Measurements from ENCODE around the gene SLAMF8. TPM values are rescaled to one million over a fixed set of nuclear protein-coding genes. Genes with fewer than 3 reads are reported as not detected.

Gene SLAMF8
- not detected for polyA plus RNA-seq (2012; ENCODE audit: missing spikeins)

DNA sequence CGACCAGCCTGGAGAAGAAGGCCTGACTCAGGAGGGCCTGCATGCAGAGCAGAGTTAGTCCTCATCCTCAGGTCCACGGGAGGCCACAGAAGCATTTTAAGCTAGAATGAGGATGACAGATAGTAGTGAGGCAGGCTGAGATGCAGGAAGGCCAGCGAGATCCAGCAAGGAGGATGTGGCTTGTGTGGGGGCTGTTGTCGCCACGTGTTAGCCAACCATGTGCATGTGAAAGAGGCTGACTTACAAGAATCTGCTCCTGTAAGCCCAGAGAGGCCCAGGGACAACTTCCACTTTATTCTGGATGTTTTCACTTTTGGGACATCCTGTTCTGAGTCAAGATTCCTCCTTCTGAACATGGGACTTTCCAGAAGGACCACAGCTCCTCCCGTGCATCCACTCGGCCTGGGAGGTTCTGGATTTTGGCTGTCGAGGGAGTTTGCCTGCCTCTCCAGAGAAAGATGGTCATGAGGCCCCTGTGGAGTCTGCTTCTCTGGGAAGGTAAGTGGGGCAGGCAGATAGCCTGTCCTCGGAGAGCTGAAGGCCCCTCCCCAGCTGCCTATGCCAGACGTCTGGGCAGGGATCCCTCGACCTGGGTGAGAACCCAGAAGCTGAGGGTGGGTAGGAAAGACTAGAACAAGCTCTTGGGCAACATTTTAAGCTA, at the start of gene SLAMF8:
SLAMF8 (plus strand) TSS at position 433 of the 661 bp plus-strand sequence; CDS start at position 459, 26 bp downstream.
- no peak for FAIRE-seq
- no peak for DNase-seq (ENCODE audit: insufficient read length)
- TF ChIP-seq TAF1 (IDR thresholded peaks at IDR 0.05; ENCODE audit: borderline replicate concordance, low read depth, low read length) (no peak), POLR2A (IDR thresholded peaks at IDR 0.05; ENCODE audit: low read depth, low read length) (no peak), POLR2AphosphoS5 (IDR thresholded peaks at IDR 0.05; ENCODE audit: low read depth, low read length) (no peak)

DNA sequence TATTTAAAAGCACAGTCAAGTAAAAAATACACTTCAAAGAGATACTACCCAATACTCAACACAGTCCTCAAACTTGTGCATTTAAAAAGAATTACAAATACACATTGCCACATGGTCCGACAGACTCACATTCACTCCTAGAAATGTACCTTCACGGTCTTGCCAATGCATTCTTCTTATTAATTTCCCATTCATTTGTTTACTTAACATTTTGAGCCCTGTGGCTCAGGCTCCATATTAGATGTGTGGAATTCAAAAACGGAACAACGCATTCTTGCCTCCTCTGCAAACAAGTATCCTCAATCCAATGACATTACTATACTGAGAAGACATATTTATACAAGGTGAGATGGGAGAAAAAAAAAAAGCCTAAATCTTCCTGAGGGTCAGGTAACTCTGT, 48.4 kb upstream of the SLAMF8 start:
- DNase-seq (ENCODE audit: insufficient read length) (no peak), FAIRE-seq (no peak)
- no peak for TF ChIP-seq TAF1 (IDR thresholded peaks at IDR 0.05; ENCODE audit: borderline replicate concordance, low read depth, low read length)

DNA sequence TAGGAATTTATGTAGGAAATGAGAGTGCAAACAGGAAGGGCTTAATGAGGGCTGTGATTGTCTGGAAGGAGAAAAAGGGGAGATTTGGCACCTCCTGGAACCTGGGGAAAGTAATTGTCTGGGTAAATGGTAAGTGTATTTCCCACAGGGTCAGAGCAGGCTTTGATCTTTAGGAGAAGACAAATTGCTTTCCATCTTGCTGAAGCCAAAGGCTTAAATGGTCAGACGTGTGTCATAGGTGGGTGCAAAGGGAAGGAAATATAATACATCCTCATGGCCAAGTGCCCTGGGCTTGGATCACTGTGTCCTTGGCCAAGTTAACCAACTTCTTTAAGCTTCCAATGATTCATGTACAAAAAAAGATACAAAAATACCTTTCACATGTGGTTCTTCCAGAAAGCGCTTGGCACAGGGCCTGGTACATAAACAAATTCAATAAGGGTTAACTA, 47.2 kb upstream of the SLAMF8 start:
- no peak for FAIRE-seq
- TF ChIP-seq POLR2A (IDR thresholded peaks at IDR 0.05; ENCODE audit: low read depth, low read length) (no peak), TAF1 (IDR thresholded peaks at IDR 0.05; ENCODE audit: borderline replicate concordance, low read depth, low read length) (no peak)
- DNase-seq (ENCODE audit: insufficient read length) = no peak

GRCh38 chr1:159780583-159781582, 45.8 kb upstream of the SLAMF8 start, which contains the start of gene DUSP23:
TSS of gene DUSP23 (plus strand) at chr1:159780962. CDS start at chr1:159781101, 139 bp downstream.
- FAIRE-seq = peak; percentile 93
- peak; percentile 91 for DNase-seq (ENCODE audit: insufficient read length)
- no peak for TF ChIP-seq TAF1 (IDR thresholded peaks at IDR 0.05; ENCODE audit: borderline replicate concordance, low read depth, low read length)

DNA sequence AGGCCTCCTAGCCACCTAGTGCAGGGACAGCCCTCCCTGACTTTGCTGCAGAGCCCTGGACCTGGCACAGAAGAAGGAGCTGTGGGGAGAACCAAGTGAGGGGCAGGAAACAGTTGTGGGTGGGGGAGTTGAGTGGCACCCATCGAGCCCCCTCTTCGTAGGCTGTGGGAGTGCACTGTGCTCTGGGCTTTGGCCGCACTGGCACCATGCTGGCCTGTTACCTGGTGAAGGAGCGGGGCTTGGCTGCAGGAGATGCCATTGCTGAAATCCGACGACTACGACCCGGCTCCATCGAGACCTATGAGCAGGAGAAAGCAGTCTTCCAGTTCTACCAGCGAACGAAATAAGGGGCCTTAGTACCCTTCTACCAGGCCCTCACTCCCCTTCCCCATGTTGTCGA, 44.7 kb upstream of the SLAMF8 start:
- FAIRE-seq (no peak), DNase-seq (ENCODE audit: insufficient read length) (no peak)
- TF ChIP-seq TAF1 (IDR thresholded peaks at IDR 0.05; ENCODE audit: borderline replicate concordance, low read depth, low read length) (no peak), POLR2AphosphoS5 (IDR thresholded peaks at IDR 0.05; ENCODE audit: low read depth, low read length) (no peak), POLR2A (IDR thresholded peaks at IDR 0.05; ENCODE audit: low read depth, low read length) (no peak)

GRCh38 chr1:159783724-159784123, 42.9 kb upstream of the SLAMF8 start:
- DNase-seq (ENCODE audit: insufficient read length) (no peak), FAIRE-seq (no peak)
- TF ChIP-seq TAF1 (IDR thresholded peaks at IDR 0.05; ENCODE audit: borderline replicate concordance, low read depth, low read length) = no peak

- no peak for TF ChIP-seq POLR2AphosphoS5 (IDR thresholded peaks at IDR 0.05; ENCODE audit: low read depth, low read length)
- no peak for TF ChIP-seq POLR2A (IDR thresholded peaks at IDR 0.05; ENCODE audit: low read depth, low read length)
- no peak for TF ChIP-seq TAF1 (IDR thresholded peaks at IDR 0.05; ENCODE audit: borderline replicate concordance, low read depth, low read length)
- FAIRE-seq = no peak
- DNase-seq (ENCODE audit: insufficient read length) = no peak
These were observed 40.2 kb upstream of the SLAMF8 start for GRCh38 chr1:159786465-159786864.

- FAIRE-seq (no peak), DNase-seq (ENCODE audit: insufficient read length) (no peak)
- TF ChIP-seq TAF1 (IDR thresholded peaks at IDR 0.05; ENCODE audit: borderline replicate concordance, low read depth, low read length) (no peak), POLR2AphosphoS5 (IDR thresholded peaks at IDR 0.05; ENCODE audit: low read depth, low read length) (no peak)
These were observed 39.7 kb upstream of the SLAMF8 start for GRCh38 chr1:159786966-159787365.

GRCh38 chr1:159790237-159790917, 36.3 kb upstream of the SLAMF8 start:
- FAIRE-seq (no peak), DNase-seq (ENCODE audit: insufficient read length) (no peak)
- no peak for TF ChIP-seq POLR2A (IDR thresholded peaks at IDR 0.05; ENCODE audit: low read depth, low read length)
- no peak for TF ChIP-seq TAF1 (IDR thresholded peaks at IDR 0.05; ENCODE audit: borderline replicate concordance, low read depth, low read length)
- TF ChIP-seq POLR2AphosphoS5 (IDR thresholded peaks at IDR 0.05; ENCODE audit: low read depth, low read length) = no peak

GRCh38 chr1:159791031-159791430, 35.6 kb upstream of the SLAMF8 start:
- no peak for DNase-seq (ENCODE audit: insufficient read length)
- FAIRE-seq = no peak
- TF ChIP-seq TAF1 (IDR thresholded peaks at IDR 0.05; ENCODE audit: borderline replicate concordance, low read depth, low read length) (no peak), POLR2AphosphoS5 (IDR thresholded peaks at IDR 0.05; ENCODE audit: low read depth, low read length) (no peak), POLR2A (IDR thresholded peaks at IDR 0.05; ENCODE audit: low read depth, low read length) (no peak)

- DNase-seq (ENCODE audit: insufficient read length) = no peak
- no peak for FAIRE-seq
- TF ChIP-seq POLR2AphosphoS5 (IDR thresholded peaks at IDR 0.05; ENCODE audit: low read depth, low read length) (no peak), TAF1 (IDR thresholded peaks at IDR 0.05; ENCODE audit: borderline replicate concordance, low read depth, low read length) (no peak), POLR2A (IDR thresholded peaks at IDR 0.05; ENCODE audit: low read depth, low read length) (no peak)
These were observed 35.2 kb upstream of the SLAMF8 start for GRCh38 chr1:159791461-159791860.

Measured in GM12892 (cell line).